GM19455 (cell line): ENCODE data around the gene HTRA3.

Source experiments
- ATAC-seq: cut with Tn5 transposase; IDR thresholded peaks from one replicate; pipeline ENCODE4 v1.9.1; 2021; ENCODE audit not compliant: unreplicated experiment

Gene HTRA3

DNA sequence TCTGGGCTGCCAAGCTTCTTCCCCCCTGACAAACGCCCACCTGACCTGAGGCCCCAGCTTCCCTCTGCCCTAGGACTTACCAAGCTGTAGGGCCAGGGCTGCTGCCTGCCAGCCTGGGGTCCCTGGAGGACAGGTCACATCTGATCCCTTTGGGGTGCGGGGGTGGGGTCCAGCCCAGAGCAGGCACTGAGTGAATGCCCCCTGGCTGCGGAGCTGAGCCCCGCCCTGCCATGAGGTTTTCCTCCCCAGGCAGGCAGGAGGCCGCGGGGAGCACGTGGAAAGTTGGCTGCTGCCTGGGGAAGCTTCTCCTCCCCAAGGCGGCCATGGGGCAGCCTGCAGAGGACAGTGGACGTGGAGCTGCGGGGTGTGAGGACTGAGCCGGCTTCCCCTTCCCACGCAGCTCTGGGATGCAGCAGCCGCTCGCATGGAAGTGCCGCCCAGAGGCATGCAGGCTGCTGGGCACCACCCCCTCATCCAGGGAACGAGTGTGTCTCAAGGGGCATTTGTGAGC lies 37.0 kb downstream of the HTRA3 start:
- ATAC-seq: no peak

DNA sequence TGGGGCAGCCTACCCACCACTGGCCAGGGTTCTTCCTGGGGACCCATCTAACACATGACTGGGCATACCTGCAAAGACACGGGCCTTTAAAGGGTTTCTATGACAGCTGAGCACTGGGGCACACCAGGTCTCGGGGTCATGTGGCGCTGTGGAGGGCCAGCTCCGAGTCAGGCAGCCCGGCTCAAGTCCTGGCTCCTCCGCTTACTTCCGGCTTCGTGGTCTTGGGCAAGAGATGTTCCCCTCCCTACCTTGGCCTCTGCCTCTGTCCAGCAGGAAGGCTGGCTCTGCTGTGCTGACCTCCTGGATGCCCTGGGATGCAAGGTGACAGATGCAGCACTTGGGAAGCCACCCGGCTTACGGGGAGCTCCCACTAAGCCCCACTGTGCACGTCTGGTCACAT lies 37.6 kb downstream of the HTRA3 start:
- no peak for ATAC-seq

DNA sequence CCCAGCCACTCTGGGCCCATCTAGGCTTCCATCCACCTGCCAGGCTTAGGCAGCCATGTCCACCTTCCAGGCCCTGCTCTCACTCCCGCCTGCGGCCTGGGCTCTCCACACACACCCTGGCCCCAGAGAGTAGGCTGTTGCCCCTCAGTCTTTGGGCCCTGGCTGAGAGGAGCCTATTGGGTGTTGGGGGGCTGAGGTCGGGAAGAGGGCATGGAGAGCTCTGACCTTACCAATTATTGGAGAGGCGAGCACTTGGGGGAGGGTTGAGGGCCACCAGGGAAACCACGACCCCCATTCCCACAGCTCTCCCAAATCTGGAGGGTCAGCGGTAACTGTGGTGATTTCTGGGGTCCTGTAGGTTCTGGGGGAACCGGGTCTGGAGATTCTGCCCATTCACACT lies 38.2 kb downstream of the HTRA3 start:
- ATAC-seq: no peak

DNA sequence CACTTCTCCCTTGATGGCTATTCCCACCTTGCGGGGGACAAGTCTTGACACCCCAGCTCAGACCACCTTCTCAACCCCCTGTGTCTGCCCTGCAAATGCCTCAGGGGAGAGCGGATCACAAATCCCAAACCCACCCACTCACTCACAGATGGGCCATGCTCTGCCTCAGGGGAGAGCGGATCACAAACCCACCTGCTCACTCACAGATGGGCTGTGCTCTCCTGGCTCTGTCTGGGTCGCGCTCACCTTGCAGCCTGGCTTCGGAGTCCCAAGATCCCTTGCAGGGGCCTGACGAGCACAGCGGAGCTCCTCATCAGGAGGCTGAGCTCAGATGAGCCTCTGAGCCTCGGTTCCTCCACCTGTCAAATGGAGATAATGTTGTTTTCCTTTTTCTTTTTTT lies 38.6 kb downstream of the HTRA3 start:
- no peak for ATAC-seq

DNA sequence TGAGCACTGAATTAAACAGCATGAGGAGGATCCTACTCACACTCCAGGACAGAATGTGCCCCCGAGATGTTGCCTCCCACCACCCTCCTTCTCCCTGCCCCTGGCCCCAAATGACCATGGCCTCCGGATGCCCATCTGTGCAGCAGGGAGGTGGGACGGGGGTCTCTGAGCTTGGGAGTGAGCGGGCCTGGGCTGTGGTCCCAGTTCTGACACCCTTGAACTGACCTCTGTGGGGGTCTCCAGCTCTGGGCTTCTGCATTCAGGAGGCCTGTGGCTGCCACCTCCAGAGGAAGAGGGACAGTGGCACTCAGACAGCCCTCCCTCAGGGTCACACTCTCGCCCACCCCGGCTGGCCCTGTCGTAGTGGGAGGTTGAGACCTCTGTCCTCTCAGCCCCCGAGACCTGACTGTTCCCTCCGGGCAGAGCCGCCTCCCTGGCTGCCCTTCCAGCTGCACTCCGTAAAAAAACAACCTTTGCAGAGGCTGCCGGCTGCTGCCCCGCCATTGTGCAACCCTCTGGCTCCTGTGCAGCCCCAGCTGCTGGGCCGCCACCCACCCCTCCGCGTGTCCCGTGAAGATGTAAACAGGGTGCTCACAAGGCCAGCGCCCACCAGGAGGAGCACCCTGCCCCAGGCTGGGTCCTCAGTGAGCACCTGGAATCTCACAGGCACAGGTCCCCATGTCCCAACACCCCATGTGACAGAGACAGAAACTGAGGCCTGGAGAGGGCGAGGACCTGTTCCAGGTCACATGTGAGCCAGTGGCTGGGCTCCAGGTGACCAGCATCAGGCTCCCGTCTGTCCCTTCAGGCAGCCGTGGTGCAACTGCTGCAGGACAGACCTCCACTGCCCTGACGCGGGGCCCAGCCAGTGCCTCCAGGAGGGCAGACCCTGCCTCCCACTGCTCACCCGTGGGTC lies 39.6 kb downstream of the HTRA3 start:
- ATAC-seq: no peak

DNA sequence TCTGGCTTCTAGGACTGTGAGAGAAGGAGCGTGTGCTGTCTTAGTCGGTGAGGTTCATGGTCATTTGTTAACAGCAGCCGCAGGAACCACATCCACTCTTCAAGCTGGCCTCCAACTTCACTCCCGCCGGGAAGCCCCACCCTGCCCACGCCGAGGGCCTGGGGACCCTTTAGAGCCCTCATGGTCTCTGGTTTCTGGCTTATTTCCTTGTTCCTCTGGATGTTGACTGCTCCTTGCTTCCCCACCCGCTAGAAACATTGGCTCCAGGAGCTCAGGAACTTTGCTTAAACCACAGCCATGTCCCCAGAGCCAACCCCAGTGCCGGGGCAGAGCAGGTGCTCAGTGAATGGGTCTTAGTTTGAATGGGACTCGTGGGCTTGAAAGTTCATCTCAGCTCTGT lies 40.8 kb downstream of the HTRA3 start:
- no peak for ATAC-seq

DNA sequence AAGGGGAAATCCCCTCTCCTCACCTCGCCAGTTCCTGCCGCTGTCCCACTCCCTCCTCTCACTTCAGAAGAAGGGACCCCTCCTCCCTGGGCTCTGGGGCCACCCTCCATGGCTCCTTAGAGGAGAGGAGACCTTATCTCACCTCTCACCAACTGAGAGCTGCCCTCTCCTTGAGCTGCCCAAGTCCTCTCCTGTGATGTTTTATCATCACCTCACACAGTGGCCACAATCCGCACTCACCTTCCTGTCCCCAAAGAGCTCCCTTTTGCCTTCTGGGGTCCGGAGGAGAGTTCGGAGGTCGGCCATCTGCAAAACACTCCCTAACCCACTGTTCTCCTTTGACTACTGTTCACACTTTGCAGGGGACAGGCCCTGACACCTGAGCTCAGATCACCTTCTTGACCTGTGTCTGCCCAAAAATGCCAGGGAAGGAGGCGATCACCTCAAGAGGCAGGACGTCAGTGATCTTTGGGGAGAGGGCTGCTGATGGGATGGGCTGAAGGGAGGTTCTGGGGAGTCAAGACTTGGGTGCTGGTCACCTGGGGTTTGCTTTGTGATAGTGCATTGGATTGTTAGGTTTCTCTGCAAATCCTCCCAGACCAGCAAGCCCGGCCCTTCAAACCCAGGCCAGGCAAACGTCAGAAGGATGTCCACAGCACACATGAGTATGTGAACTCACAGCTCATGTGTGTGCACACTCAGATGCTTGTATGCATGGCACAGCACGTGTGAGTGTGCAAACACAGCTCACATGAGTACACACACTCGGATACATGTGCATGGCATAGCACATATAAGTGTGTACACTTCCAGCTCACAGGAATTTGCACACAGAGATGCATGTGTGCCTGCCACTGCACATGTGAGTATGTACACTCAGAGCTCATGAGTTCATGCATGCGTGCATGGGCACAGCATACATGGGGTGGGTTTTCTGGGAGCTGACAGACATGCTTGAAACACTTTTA lies 41.8 kb downstream of the HTRA3 start:
- no peak for ATAC-seq

DNA sequence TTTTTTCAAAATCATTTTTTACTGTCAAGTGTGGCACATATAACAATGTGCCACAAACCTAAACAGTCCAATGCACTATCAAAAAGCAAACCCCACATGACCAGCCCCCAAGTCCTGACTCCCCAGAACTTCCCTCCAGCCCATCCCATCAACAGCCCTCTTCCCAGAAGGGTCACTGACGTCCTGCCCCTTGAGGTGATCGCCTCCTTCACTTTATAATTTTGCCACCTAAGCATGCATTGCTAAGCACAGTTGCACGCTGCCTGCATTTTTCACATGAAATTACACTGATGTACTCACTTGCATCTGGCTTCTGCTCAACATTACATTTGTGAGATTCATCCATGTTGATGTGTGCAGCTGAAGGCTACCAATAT lies 42.5 kb downstream of the HTRA3 start:
- no peak for ATAC-seq

DNA sequence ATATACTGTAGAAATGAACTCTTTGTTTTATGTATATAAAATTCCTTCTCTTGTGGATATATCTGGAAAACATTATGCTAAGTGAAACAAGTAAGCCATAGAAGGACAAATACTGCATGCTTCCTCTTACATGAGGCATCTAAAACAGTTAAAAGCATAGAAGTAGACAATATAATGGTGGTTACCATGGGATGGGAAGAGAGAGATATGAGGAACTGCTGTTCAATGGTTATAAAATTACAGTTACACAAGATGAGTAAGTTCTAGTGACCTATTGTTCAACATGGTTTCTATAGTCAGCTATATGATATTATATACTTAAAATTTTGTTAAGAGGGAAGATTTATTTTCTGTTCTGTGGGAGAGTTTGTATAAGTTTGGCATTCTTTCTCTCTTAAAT lies 43.4 kb downstream of the HTRA3 start:
- ATAC-seq: no peak

DNA sequence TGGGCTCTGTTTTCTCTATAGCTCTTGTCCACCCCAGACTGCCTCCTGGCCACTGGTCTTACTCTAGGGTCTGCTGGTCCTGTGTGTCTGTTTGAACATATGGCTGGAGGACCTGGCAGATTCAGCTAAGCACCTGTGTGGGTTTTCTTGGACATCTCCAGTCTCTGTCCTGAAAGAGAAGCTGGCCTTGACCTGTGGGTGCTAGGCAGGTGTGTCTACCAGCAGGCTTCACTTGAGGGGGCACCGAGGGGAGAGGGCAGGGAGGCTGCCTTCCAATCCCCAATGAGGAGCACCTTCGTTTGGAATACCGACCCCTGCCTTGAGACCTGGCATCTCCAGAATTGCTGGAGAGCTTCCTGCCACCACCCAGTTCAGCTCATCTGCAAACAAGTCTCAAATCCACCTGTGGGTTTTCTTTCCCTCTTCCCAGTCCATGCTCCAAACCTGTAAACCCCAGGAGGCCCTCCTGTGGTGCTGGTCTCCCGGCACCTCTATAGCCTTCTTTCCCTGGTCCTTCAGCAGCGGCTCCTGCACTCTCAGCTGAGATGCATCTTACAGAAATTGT lies 45.2 kb downstream of the HTRA3 start:
- no peak for ATAC-seq

DNA sequence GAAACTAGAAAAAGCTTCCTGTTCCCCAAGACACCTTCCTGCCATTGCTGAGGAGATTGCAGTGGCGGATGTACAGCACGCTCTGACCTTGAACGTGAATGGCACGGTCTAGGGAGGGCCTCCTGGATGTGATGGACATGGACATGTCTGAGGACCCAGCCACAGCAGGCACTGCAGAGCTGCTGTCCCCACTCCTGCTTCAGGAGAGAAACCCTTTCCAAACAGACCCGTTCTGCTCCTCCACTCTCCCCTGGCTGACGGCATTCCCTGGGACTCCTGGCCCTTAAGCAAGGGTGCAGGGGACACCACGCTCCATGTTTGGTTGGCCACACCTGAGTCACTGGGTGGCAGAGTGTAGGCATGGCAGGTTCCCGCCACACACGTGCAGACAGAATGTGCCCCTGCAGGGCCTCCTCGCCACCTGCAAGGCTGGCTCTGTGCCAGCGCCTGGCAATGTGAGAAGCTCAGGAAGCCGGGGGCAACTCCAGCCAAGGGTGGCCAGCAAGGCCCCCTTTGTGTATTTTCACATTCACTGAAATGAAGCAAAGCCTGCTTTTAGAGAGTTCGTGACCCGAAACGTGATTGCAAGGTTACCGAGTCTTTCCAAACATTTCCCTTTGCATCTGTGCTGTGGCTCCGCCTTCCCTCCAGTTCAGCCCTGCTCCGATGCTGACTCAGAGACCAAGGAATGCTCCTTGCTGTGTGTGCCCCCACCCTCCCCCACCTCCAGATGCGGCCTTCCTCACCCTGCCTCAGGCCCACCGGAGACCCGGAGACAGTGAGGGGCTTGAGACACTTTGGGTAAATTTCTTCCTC lies 46.1 kb downstream of the HTRA3 start:
- no peak for ATAC-seq

DNA sequence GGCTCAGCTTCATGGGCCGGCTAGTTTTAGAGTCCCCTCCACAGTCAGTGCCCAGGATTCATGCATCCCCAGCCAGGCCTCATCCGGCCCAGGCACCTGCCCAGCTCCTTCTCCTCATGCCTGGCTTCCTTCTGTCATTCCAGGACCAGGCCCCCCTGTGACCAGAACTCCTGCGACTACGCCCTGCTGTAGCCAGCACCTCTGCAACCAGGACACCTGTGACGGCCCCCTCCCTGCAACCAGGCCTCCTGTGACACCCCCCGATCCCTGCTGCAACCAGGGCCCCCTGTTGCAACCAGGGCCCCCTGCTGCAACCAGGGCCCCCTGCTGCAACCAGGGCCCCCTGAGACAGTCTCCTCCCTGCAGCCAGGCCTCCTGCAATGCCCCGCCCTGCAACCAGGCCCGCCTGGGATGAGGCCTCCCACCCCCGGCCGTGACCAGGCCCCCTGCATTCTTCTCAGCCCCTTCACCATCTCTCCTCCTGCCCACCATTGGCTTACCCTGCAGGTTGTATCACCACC lies 46.8 kb downstream of the HTRA3 start:
- ATAC-seq: no peak

DNA sequence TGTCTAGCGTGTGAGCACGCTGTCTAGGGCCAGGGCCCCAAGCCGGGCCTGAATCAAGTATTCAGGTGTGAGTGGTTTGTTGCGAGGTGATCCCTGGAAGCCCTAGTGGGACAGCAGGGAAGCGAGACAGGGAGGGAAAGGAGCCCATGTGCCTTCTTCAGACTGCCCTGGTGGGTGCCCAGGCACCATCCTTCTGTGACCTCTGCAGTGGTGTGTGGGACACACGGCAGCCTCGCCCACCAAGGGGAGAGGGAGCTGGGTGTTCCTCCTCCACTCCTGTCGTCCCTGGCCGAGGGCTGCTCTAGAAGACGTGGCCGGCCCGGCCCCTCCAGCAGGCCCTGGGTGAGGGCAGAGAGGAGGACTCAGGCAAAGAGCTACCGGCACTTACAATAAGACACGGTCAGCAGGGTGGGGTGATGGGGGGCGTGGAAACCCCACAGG lies 47.4 kb downstream of the HTRA3 start:
- no peak for ATAC-seq

DNA sequence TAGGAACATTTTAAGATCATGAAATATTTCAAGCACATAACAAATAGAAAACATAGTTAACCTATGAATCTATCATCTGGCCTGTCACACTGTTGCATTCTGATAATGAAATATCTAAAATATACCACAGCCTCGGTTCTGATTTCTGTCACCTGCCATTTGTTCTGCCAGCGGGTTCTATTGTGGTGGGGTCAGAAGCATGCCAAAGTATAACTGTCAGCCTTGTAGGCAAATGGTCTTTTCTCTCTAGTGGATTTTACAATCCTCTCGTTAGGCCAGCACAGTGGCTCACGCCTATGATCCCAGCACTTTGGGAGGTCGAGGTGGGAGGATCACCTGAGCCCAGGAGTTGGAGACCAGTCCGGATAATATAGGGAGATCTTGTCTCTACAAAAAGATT lies 47.9 kb downstream of the HTRA3 start:
- no peak for ATAC-seq

DNA sequence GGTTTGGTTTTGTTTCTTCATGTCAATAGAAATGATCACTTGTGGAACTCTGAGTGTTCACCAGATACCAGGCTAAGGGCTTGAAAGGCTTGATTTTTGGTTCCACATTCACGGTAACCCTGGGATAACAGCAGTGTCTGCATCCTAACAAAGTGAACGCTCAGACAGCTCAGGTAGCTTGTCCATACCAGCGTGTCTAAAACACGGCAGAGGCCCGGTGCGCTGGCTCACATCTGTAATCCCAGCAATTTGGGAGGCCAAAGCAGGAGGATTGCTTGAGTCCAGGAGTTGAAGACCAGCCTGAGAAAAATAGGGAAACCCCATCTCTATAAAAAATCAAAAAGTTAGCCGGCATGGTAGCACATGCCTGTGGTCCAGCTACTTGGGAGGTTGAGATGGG lies 49.0 kb downstream of the HTRA3 start:
- ATAC-seq: no peak

DNA sequence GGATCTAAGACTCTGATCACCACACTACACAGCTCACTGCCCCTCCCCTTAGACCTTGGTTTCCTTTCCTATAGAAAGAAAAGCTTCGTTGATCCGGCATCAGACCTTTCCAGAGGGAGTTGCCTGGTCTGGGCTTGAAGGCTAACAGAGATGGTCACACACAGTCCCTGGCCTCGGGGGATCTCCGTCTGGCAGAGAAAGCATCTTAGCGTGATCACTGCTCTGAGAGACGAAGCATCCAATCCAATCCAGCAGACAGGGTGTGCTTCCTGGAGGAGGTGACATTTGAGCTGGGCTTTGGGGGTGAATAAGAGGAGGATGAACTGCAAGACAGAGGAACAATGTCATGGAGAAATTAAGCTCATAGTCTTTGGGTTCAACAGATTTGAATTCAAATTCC lies 49.5 kb downstream of the HTRA3 start:
- ATAC-seq: no peak

DNA sequence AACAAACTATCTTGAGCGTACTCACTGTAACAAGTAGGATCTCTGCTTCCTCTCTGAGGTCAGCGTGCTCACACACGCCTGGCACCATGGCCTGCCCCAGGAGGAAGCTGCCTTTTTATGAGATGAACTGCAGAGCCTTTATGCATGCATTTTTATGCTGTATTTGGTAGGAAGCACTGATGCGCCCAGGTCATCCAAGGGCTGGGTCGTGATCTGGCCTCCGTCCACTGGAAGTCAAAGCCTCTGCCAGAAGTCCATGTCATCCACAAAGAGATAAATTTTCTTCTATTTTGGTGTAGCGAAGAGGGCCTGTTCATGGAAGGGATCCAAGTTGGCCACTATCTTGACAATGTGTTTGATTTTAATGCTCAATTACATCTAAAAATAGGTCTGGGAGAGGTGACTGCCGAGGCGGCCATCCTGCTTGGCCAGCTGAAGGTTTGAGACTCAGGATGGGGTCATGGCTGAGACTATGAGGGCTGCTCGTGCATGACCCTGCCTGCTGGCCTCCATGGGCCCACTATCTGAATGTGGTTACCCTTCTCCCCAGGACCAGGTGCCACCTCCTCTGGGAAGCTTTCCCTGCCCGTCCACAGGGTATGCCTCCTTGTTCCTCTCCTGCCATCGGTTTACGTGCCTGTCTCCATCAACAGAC lies 50.3 kb downstream of the HTRA3 start:
- no peak for ATAC-seq

DNA sequence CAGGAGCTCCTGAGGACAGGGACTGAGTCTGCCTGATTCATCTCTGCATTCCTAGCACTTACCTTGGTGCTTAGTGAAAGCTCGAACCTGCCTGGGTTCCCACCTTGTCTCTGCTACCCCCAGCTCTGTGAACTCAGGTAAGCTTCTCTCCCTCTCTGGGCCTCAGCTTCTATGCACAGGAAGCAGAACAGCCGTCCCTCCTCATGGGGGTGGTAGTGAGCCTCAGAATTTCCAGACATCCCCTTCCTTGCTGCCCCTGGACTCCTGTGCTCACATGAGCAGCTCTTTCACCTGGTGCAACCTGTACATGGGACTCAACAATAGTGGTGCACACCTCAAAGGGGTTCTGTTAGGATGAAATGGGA lies 50.8 kb downstream of the HTRA3 start:
- no peak for ATAC-seq

DNA sequence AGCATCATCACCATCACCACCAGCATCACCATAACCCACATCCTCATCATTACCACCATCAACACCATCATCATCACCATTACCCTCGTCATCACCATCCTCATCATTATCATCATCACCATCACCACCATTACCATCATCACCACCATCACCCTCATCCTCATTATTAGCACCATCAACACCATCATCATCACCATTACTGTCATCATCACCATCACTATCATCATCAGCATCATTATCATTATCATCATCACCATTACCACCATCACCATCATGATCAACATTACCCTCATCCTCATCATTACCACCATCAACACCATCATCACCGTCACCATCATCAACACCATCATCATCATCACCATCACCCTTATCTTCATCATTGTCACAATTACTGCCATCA lies 51.7 kb downstream of the HTRA3 start:
- no peak for ATAC-seq

DNA sequence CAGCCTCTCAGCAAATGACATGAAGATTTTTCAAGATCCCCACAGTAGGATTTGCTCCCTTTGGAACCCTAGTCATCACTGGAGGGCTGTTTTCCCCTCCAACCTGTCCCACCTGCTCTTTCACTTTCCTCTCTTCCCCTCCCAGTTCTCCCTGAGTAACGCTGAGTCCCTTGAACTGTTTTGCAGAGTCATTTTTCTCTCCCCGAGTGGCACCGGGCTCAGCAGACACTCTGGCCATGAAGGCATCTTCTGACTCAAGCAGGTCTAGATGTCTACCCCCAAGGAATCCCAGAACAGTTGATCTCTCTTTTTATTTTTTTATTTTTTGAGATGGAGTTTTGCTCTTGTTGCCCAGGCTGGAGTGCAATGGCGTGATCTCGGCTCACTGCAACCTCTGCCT lies 52.2 kb downstream of the HTRA3 start:
- no peak for ATAC-seq
